ENCODE results near the gene TRIM40. TPM values are rescaled to one million over a fixed set of nuclear protein-coding genes. Genes with fewer than 3 reads are reported as not detected.

Gene TRIM40, protein sequence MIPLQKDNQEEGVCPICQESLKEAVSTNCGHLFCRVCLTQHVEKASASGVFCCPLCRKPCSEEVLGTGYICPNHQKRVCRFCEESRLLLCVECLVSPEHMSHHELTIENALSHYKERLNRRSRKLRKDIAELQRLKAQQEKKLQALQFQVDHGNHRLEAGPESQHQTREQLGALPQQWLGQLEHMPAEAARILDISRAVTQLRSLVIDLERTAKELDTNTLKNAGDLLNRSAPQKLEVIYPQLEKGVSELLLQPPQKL
- polyA plus RNA-seq (2013, experiment 1 of 2), result not detected
- not detected for polyA plus RNA-seq (2013, experiment 2 of 2)

DNA sequence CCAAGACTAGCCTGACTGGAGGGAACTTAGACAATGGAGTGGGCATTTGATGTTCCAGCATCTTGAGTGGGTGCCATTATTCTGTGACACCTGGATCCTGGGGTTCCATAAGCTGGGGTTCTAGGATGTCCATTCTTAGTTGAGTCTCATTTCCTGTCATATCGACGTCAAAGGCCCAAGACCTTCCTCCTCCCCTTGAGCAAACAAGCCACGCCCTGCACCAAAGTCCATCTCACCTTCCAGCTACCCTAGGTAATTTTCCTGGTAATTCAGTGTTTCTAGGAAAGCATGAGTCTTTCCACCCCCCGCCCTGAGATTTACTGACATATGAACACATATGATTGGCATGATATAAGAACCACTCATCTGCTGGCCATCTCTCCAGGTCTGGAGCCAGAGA is at the start of gene TRIM40:
Gene TRIM40, plus strand, starts transcription at position 384 of the 400 bp plus-strand sequence. CDS start 897 bp downstream, outside the sequence.
- H3K4me3 ChIP-seq (ENCODE audit: insufficient read depth in 1 of 2, low read depth in 1 of 2, low read length in 2 of 2), result no peak within 1 kb of the TSS
- H3K23ac ChIP-seq (ENCODE audit: low read length in 2 of 2), result no peak within 1 kb of the TSS
- H3K4ac ChIP-seq (ENCODE audit: low read depth in 1 of 2, low read length in 2 of 2), result no peak within 1 kb of the TSS
- H2BK120ac ChIP-seq (ENCODE audit: low read depth, low read length), result no peak within 1 kb of the TSS
- no peak within 1 kb of the TSS for H4K91ac ChIP-seq (ENCODE audit: low read length)
- H3K9ac ChIP-seq (ENCODE audit: low read length), result no peak within 1 kb of the TSS
- no peak for DNase-seq
- no peak within 1 kb of the TSS for H2BK12ac ChIP-seq (ENCODE audit: low read length in 2 of 2)
- 64% methylated on average over 3 of the region's 4 CpGs for WGBS
- no peaks in the 10 kb centered on the region for H3K4me1 ChIP-seq (ENCODE audit: control insufficient read depth, insufficient read depth, low read depth, low read length)
- no peak within 1 kb of the TSS for H2BK5ac ChIP-seq (ENCODE audit: low read depth, low read length, poor library complexity, severe bottlenecking)
- H2AFZ ChIP-seq (ENCODE audit: low read depth, low read length), result no peak within 1 kb of the TSS
- no peak within 1 kb of the TSS for H4K8ac ChIP-seq (ENCODE audit: low read length)
- H3K14ac ChIP-seq (ENCODE audit: low read length in 2 of 2), result no peak within 1 kb of the TSS
- no peak within 1 kb of the TSS for H2AK5ac ChIP-seq (ENCODE audit: low read length, severe bottlenecking)
- no peaks in the 10 kb centered on the region for H3K9me3 ChIP-seq (ENCODE audit: control insufficient read depth, low read length)
- H3K27me3 ChIP-seq (ENCODE audit: control insufficient read depth in 1 of 2, insufficient read depth in 1 of 2, low read length in 2 of 2), result peaks cover 19 to 44% of the 10 kb centered on the region in 2 experiments
- no peak within 1 kb of the TSS for H3K4me2 ChIP-seq (ENCODE audit: low read length, poor library complexity, severe bottlenecking)
- H3K79me1 ChIP-seq (replicated peaks; ENCODE audit: low read length, poor library complexity, severe bottlenecking), result no peaks in the 10 kb centered on the region
- H3K18ac ChIP-seq (ENCODE audit: low read depth in 1 of 2, low read length in 2 of 2), result no peak within 1 kb of the TSS
- no peak within 1 kb of the TSS for H2BK15ac ChIP-seq (ENCODE audit: low read depth, poor library complexity, severe bottlenecking)
- H3K27ac ChIP-seq (ENCODE audit: low read length, poor library complexity, severe bottlenecking), result no peak within 1 kb of the TSS
- H3K36me3 ChIP-seq (ENCODE audit: control insufficient read depth in 1 of 2, insufficient read depth in 2 of 2, low read depth in 1 of 2, low read length in 2 of 2), result no peaks in the 10 kb centered on the region

DNA sequence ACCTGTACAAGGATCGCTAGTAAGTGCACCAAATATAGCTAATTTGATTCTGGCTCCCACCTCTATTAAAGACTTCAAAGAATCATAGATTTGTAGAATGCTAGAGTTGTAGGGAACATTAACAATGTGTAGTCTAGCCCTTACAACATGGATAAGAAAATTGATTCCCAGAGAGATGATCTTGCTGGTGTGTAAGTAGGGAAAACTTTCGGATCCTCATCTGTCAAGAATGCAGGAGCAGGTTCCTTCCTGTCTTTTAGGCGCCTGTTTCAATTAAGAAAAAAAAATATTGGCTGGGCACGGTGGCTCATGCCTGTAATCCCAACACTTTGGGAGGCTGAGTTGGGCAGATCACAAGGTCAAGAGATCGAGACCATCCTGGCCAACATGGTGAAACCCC is 48.1 kb upstream of the TRIM40 start:
- no peak overlapping the region for H3K4ac ChIP-seq (ENCODE audit: low read depth in 1 of 2, low read length in 2 of 2)

DNA sequence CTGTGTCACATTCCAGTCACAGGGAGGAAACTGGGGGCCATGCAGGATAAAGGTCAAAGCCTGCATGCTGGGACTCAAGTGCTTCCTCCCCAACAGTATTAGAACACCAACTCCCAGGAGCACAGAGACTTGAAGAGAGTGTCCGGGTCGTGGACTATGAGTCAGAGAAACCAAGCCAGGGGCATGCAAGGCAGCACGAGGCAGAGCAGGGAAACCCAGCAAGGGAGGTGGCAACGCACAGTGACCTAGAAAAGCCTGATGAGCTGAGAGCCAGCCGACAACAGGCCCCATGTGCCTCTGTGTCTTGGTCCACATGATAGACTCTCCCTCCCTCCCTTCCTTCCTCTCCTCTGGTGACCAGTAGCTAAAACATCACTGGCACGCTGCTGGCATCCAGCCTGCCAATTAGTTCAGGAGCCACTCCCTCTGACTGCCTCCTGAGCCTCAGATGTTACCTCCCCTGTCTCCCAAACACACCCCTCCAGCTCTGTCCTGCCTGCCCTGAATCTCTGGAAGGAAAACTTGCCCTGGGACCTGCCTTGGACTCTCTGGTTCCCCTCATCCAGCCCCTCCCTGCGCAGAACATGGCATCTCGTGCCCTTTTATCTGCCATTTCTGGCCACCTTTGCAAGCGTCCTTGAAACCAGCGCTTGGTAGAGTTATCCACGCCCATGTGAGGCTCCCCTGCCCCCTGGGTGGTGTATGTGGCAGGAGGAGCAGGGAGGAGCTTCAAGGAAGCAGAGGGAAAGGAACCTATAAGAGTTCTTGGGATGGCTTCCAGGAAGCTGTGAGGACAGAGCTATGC is 44.2 kb upstream of the TRIM40 start:
- no peak overlapping the region for H3K4me3 ChIP-seq (ENCODE audit: insufficient read depth in 1 of 2, low read depth in 1 of 2, low read length in 2 of 2)

More for the DNA sequence above, 48.1 kb upstream of the TRIM40 start:
- no peak overlapping the region for H2BK15ac ChIP-seq (ENCODE audit: low read depth, poor library complexity, severe bottlenecking)
- no peak overlapping the region for H3K23ac ChIP-seq (ENCODE audit: low read length in 2 of 2)
- no peaks in the 10 kb centered on the region for H3K36me3 ChIP-seq (ENCODE audit: control insufficient read depth in 1 of 2, insufficient read depth in 2 of 2, low read depth in 1 of 2, low read length in 2 of 2)
- DNase-seq, result no peak
- H2AK5ac ChIP-seq (ENCODE audit: low read length, severe bottlenecking), result no peak overlapping the region
- no peak overlapping the region for H2BK5ac ChIP-seq (ENCODE audit: low read depth, low read length, poor library complexity, severe bottlenecking)
- H2BK120ac ChIP-seq (ENCODE audit: low read depth, low read length), result no peak overlapping the region
- no peak overlapping the region for H4K8ac ChIP-seq (ENCODE audit: low read length)
- H3K9ac ChIP-seq (ENCODE audit: low read length), result no peak overlapping the region
- H4K91ac ChIP-seq (ENCODE audit: low read length), result no peak overlapping the region
- no peak overlapping the region for H3K27ac ChIP-seq (ENCODE audit: low read length, poor library complexity, severe bottlenecking)
- peaks cover 22 to 34% of the 10 kb centered on the region in 2 experiments for H3K27me3 ChIP-seq (ENCODE audit: control insufficient read depth in 1 of 2, insufficient read depth in 1 of 2, low read length in 2 of 2)
- H3K9me3 ChIP-seq (ENCODE audit: control insufficient read depth, low read length), result no peaks in the 10 kb centered on the region
- peaks cover 4% of the 10 kb centered on the region for H3K4me1 ChIP-seq (ENCODE audit: control insufficient read depth, insufficient read depth, low read depth, low read length)
- no peak overlapping the region for H2BK12ac ChIP-seq (ENCODE audit: low read length in 2 of 2)
- H3K4me2 ChIP-seq (ENCODE audit: low read length, poor library complexity, severe bottlenecking), result no peak overlapping the region
- H3K18ac ChIP-seq (ENCODE audit: low read depth in 1 of 2, low read length in 2 of 2), result no peak overlapping the region
- no peak overlapping the region for H3K14ac ChIP-seq (ENCODE audit: low read length in 2 of 2)
- no peak overlapping the region for H2AFZ ChIP-seq (ENCODE audit: low read depth, low read length)
- H3K79me1 ChIP-seq (replicated peaks; ENCODE audit: low read length, poor library complexity, severe bottlenecking), result no peaks in the 10 kb centered on the region
- 83% methylated on average over 5 of the region's 5 CpGs for WGBS
- no peak overlapping the region for H3K4me3 ChIP-seq (ENCODE audit: insufficient read depth in 1 of 2, low read depth in 1 of 2, low read length in 2 of 2)

DNA sequence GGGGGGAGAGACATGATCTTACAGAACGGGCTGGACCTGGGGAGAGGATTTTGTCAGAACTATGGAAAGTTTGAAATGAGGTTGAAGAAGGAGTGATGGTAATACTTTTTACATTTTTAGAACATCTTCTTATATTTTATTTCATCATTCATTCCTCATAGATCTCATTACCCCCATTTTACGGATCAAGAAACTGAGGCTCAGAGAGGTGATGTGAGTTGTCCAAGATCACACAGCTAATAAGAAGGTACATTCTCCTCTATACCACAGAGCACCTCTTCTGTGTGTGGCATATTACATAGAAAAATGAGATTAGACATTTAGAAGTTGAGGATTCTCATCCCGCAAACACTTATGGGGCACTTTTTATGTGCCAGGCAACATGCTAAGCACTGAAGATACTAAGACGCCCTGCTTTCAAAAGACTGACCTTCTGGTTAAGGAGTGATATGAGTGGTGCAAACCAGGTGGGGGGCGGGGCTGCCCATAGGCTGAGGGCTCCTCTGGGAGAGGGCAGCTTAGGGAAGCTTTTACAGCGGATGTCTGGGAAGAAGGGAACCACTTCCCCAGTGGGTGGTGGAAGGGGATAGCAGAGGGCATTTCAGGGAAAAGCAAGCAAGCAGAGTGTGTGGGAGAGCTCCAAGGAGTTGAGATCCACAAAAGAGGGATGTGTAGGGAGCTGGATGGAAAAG is 42.9 kb upstream of the TRIM40 start:
- no peak overlapping the region for H2BK12ac ChIP-seq (ENCODE audit: low read length in 2 of 2)
- no peak overlapping the region for H2BK15ac ChIP-seq (ENCODE audit: low read depth, poor library complexity, severe bottlenecking)
- H3K79me1 ChIP-seq (replicated peaks; ENCODE audit: low read length, poor library complexity, severe bottlenecking), result no peaks in the 10 kb centered on the region
- H3K14ac ChIP-seq (ENCODE audit: low read length in 2 of 2), result no peak overlapping the region
- no peak overlapping the region for H2AFZ ChIP-seq (ENCODE audit: low read depth, low read length)
- H3K4me3 ChIP-seq (ENCODE audit: insufficient read depth in 1 of 2, low read depth in 1 of 2, low read length in 2 of 2), result no peak overlapping the region
- H4K8ac ChIP-seq (ENCODE audit: low read length), result no peak overlapping the region
- H4K91ac ChIP-seq (ENCODE audit: low read length), result no peak overlapping the region
- no peak overlapping the region for H3K9ac ChIP-seq (ENCODE audit: low read length)
- H3K27me3 ChIP-seq (ENCODE audit: control insufficient read depth in 1 of 2, insufficient read depth in 1 of 2, low read length in 2 of 2), result peaks cover 40 to 69% of the 10 kb centered on the region in 2 experiments
- H3K4ac ChIP-seq (ENCODE audit: low read depth in 1 of 2, low read length in 2 of 2), result no peak overlapping the region
- no peak overlapping the region for H3K27ac ChIP-seq (ENCODE audit: low read length, poor library complexity, severe bottlenecking)
- peaks cover 5% of the 10 kb centered on the region for H3K4me1 ChIP-seq (ENCODE audit: control insufficient read depth, insufficient read depth, low read depth, low read length)
- H3K18ac ChIP-seq (ENCODE audit: low read depth in 1 of 2, low read length in 2 of 2), result no peak overlapping the region
- H2BK5ac ChIP-seq (ENCODE audit: low read depth, low read length, poor library complexity, severe bottlenecking), result no peak overlapping the region
- H2BK120ac ChIP-seq (ENCODE audit: low read depth, low read length), result no peak overlapping the region
- 68% methylated on average over 6 of the region's 6 CpGs for WGBS
- H3K23ac ChIP-seq (ENCODE audit: low read length in 2 of 2), result no peak overlapping the region
- no peak overlapping the region for H3K4me2 ChIP-seq (ENCODE audit: low read length, poor library complexity, severe bottlenecking)
- H3K36me3 ChIP-seq (ENCODE audit: control insufficient read depth in 1 of 2, insufficient read depth in 2 of 2, low read depth in 1 of 2, low read length in 2 of 2), result no peaks in the 10 kb centered on the region
- no peak for DNase-seq
- H3K9me3 ChIP-seq (ENCODE audit: control insufficient read depth, low read length), result no peaks in the 10 kb centered on the region
- H2AK5ac ChIP-seq (ENCODE audit: low read length, severe bottlenecking), result no peak overlapping the region

More for the DNA sequence above, 44.2 kb upstream of the TRIM40 start:
- Histone ChIP-seq H3K27ac (ENCODE audit: low read length, poor library complexity, severe bottlenecking) (no peak overlapping the region), H2AK5ac (ENCODE audit: low read length, severe bottlenecking) (no peak overlapping the region), H3K4me1 (ENCODE audit: control insufficient read depth, insufficient read depth, low read depth, low read length) (peaks cover 5% of the 10 kb centered on the region), H2BK5ac (ENCODE audit: low read depth, low read length, poor library complexity, severe bottlenecking) (no peak overlapping the region), H3K14ac (ENCODE audit: low read length in 2 of 2) (peak overlapping the region in 1 of 2 experiments; percentile 16), H2AFZ (ENCODE audit: low read depth, low read length) (no peak overlapping the region), H4K8ac (ENCODE audit: low read length) (no peak overlapping the region), H3K27me3 (ENCODE audit: control insufficient read depth in 1 of 2, insufficient read depth in 1 of 2, low read length in 2 of 2) (peaks cover 39 to 57% of the 10 kb centered on the region in 2 experiments), H3K9ac (ENCODE audit: low read length) (no peak overlapping the region), H2BK12ac (ENCODE audit: low read length in 2 of 2) (no peak overlapping the region), H3K18ac (ENCODE audit: low read depth in 1 of 2, low read length in 2 of 2) (no peak overlapping the region), H3K4me2 (ENCODE audit: low read length, poor library complexity, severe bottlenecking) (no peak overlapping the region), H2BK120ac (ENCODE audit: low read depth, low read length) (no peak overlapping the region), H3K79me1 (replicated peaks; ENCODE audit: low read length, poor library complexity, severe bottlenecking) (no peaks in the 10 kb centered on the region), H3K9me3 (ENCODE audit: control insufficient read depth, low read length) (no peaks in the 10 kb centered on the region), H3K4ac (ENCODE audit: low read depth in 1 of 2, low read length in 2 of 2) (no peak overlapping the region), H4K91ac (ENCODE audit: low read length) (no peak overlapping the region), H2BK15ac (ENCODE audit: low read depth, poor library complexity, severe bottlenecking) (no peak overlapping the region), H3K36me3 (ENCODE audit: control insufficient read depth in 1 of 2, insufficient read depth in 2 of 2, low read depth in 1 of 2, low read length in 2 of 2) (no peaks in the 10 kb centered on the region), H3K23ac (ENCODE audit: low read length in 2 of 2) (no peak overlapping the region)
- WGBS, result 37% methylated on average over 11 of the region's 11 CpGs
- peak; percentile 69 for DNase-seq
